GM23248 (cell line): ENCODE results near the gene BNIPL. TPM values are rescaled to one million over a fixed set of nuclear protein-coding genes. Genes with fewer than 3 reads are reported as not detected.
A peak's percentile ranks its signal among the peaks of the same experiment; 100 is the strongest.

ENCODE experiments used
- DNase-seq: peaks from one replicate; pipeline ENCODE4 v3.0.0-alpha.2; 2015
- H2AFZ ChIP-seq: fragments of 200-600 bp; sonication (generic); 2 replicates; pipeline ENCODE4 v1.6.1; 2016; ENCODE audit warnings: antibody characterized with exemption
- H3F3A ChIP-seq: fragments of 200-600 bp; sonication (generic); 2 replicates; pipeline ENCODE4 v1.6.1; 2016; ENCODE audit warnings: mild to moderate bottlenecking, antibody characterized with exemption, mixed run types; ENCODE audit not compliant: insufficient read depth
- H3K27ac ChIP-seq: fragments of 200-600 bp; sonication (generic); 2 replicates; pipeline ENCODE4 v1.5.1; 2016; ENCODE audit warnings: mild to moderate bottlenecking
- H3K27me3 ChIP-seq: fragments of 200-600 bp; sonication (generic); replicated peaks from 2 replicates; pipeline ENCODE4 v1.6.1; 2016; ENCODE audit warnings: mild to moderate bottlenecking; ENCODE audit not compliant: insufficient read depth
- H3K36me3 ChIP-seq: fragments of 200-600 bp; sonication (generic); 2 replicates; pipeline ENCODE4 v1.6.1; 2016; ENCODE audit warnings: low read depth, mild to moderate bottlenecking
- H3K4me1 ChIP-seq: fragments of 200-600 bp; sonication (generic); 2 replicates; pipeline ENCODE4 v1.6.1; 2016; ENCODE audit warnings: mild to moderate bottlenecking; ENCODE audit not compliant: insufficient read depth
- H3K4me2 ChIP-seq: fragments of 200-600 bp; sonication (generic); one replicate; pipeline ENCODE4 v1.6.1; 2016; ENCODE audit warnings: mild to moderate bottlenecking; ENCODE audit not compliant: unreplicated experiment
- H3K4me3 ChIP-seq: fragments of 200-600 bp; sonication (generic); 2 replicates; pipeline ENCODE4 v1.5.1; 2016; ENCODE audit warnings: mild to moderate bottlenecking
- H3K79me2 ChIP-seq: fragments of 200-600 bp; sonication (generic); 2 replicates; pipeline ENCODE4 v1.6.1; 2016; ENCODE audit warnings: mild to moderate bottlenecking; ENCODE audit not compliant: insufficient read depth
- H3K9ac ChIP-seq: fragments of 200-600 bp; sonication (generic); 2 replicates; pipeline ENCODE4 v1.6.1; 2016; ENCODE audit warnings: mild to moderate bottlenecking
- H3K9me2 ChIP-seq: fragments of 200-600 bp; sonication (generic); 2 replicates; pipeline ENCODE4 v1.6.1; 2016; ENCODE audit warnings: mixed run types, mild to moderate bottlenecking, moderate library complexity; ENCODE audit not compliant: insufficient read depth
- H3K9me3 ChIP-seq: fragments of 200-600 bp; sonication (generic); one replicate; pipeline ENCODE4 v1.6.1; 2017; ENCODE audit warnings: low read depth
- H4K20me1 ChIP-seq: fragments of 200-600 bp; sonication (generic); 2 replicates; pipeline ENCODE4 v1.6.0; 2016; ENCODE audit not compliant: insufficient read depth
- EZH2 ChIP-seq: fragments of 200-600 bp; sonication (generic); IDR thresholded peaks from 2 replicates; pipeline ENCODE4 v1.6.1; 2018; ENCODE audit warnings: antibody characterized with exemption, mild to moderate bottlenecking; ENCODE audit not compliant: insufficient read depth, poor library complexity, severe bottlenecking
- EZH2phosphoT487 ChIP-seq: fragments of 200-600 bp; sonication (generic); IDR thresholded peaks from 2 replicates; pipeline ENCODE4 v1.6.1; 2018; ENCODE audit warnings: antibody characterized with exemption, moderate library complexity, mild to moderate bottlenecking, low read depth; ENCODE audit not compliant: insufficient read depth
- WGBS, 2 experiments: methylation state at CpG; one replicate each; pipeline ENCODE4 v1.1.6; 2015 to 2017; ENCODE audit warnings: low lambda C conversion rate in 2 of 2, low coverage in 1 of 2; ENCODE audit errors: missing lambda C conversion rate in 2 of 2; 5-methylcytosine and 5-hydroxymethylcytosine counted together
- in situ Hi-C: fragments of 300-500 bp; cut with MboI; formaldehyde crosslinking; loops from 2 replicates; pipeline ENCODE4 v1.15.0; 2020
- polyA plus RNA-seq: library from polyadenylated mRNA; unstranded; fragments of >200 nt; fragmentation: Nextera tagmentation; extraction: Ambion mirVana; gene quantifications from 2 replicates; pipeline ENCODE4 v1.2.1, GENCODE V29; 2016
- total RNA-seq: library from RNA; depleted of rRNA; stranded (reverse); fragments of >200 nt; shearing (Covaris generic); gene quantifications from 2 replicates; pipeline ENCODE4 v1.2.3, GENCODE V29; 2014

BNIPL gene
- total and polyA plus RNA-seq, 2 experiments from 2014 or later, result 0.09 TPM; not detected in 1

DNA sequence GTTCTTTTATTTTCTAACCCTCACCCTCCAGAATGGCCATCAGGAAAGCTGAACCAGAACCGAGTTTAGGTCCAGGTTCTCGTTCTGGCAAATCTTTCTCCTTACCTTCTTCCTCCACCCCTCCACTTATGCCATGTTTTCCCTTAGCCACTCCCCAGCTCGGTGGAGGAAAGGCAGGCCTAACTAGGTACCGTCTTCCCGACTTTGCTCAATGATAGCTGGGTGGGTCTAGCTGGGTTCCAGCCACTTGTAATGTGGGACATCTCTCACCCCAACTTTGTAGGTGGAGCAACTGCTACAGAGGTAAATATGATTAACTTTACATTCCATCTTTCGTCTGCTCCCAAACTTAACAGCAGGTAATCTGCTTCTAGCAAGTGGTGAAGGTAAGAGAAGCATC is 646 bp downstream of the BNIPL start:
- no peaks in the 10 kb centered on the region for H3K9me2 ChIP-seq
- no peak overlapping the region for H2AFZ ChIP-seq
- H3K27ac ChIP-seq, result no peak overlapping the region
- H3K4me3 ChIP-seq, result no peak overlapping the region
- no peaks in the 10 kb centered on the region for H3K4me1 ChIP-seq
- no peaks in the 10 kb centered on the region for H3K9me3 ChIP-seq
- no peaks in the 10 kb centered on the region for H3K27me3 ChIP-seq
- H3F3A ChIP-seq, result no peaks in the 10 kb centered on the region
- H3K9ac ChIP-seq, result no peak overlapping the region
- in situ Hi-C loops, result no loop called here
- DNase-seq, result no peak
- TF ChIP-seq EZH2 (no peak), EZH2phosphoT487 (no peak)
- H3K36me3 ChIP-seq, result peaks cover 6% of the 10 kb centered on the region; the same call in 1 of the 2 replicates
- H3K79me2 ChIP-seq, result no peaks in the 10 kb centered on the region
- no peak overlapping the region for H3K4me2 ChIP-seq
- 84 to 92% methylated on average over 6 of the region's 6 CpGs for WGBS, 2 experiments
- no peaks in the 10 kb centered on the region for H4K20me1 ChIP-seq

GRCh38 chr1:151039521-151039920 is 3.1 kb downstream of the BNIPL start:
- TF ChIP-seq EZH2, result no peak
- TF ChIP-seq EZH2phosphoT487, result no peak
- Histone ChIP-seq H3K4me2 (no peak overlapping the region), H3K9ac (no peak overlapping the region), H3K9me2 (no peaks in the 10 kb centered on the region), H3K79me2 (no peaks in the 10 kb centered on the region), H3K4me3 (no peak overlapping the region), H3K27me3 (no peaks in the 10 kb centered on the region), H2AFZ (no peak overlapping the region), H3K27ac (no peak overlapping the region), H4K20me1 (no peaks in the 10 kb centered on the region), H3F3A (no peaks in the 10 kb centered on the region), H3K9me3 (no peaks in the 10 kb centered on the region), H3K36me3 (peaks cover 3% of the 10 kb centered on the region; the same call in 1 of the 2 replicates), H3K4me1 (no peaks in the 10 kb centered on the region)
- DNase-seq, result no peak
- in situ Hi-C loops, result no loop called here
- WGBS, 2 experiments, result 87 to 88% methylated on average over 3 of the region's 3 CpGs

GRCh38 chr1:151043163-151043562 is 6.8 kb downstream of the BNIPL start:
- Histone ChIP-seq H2AFZ (no peak overlapping the region), H3K79me2 (no peaks in the 10 kb centered on the region), H3K27ac (no peak overlapping the region), H3K27me3 (no peaks in the 10 kb centered on the region), H3K9me3 (no peaks in the 10 kb centered on the region), H3K4me3 (no peak overlapping the region), H3K9ac (no peak overlapping the region), H3K36me3 (no peaks in the 10 kb centered on the region), H4K20me1 (no peaks in the 10 kb centered on the region), H3F3A (peaks cover 8% of the 10 kb centered on the region; the same call in 1 of the 2 replicates), H3K4me1 (0 out of 2 replicates have a peak, but pooled peaks cover 3% of the 10 kb centered on the region), H3K9me2 (no peaks in the 10 kb centered on the region), H3K4me2 (no peak overlapping the region)
- no peak for DNase-seq
- TF ChIP-seq EZH2 (no peak), EZH2phosphoT487 (no peak)
- WGBS, 2 experiments, result 87 to 100% methylated on average over 1 of the region's 1 CpG
- in situ Hi-C loops, result no loop called here

DNA sequence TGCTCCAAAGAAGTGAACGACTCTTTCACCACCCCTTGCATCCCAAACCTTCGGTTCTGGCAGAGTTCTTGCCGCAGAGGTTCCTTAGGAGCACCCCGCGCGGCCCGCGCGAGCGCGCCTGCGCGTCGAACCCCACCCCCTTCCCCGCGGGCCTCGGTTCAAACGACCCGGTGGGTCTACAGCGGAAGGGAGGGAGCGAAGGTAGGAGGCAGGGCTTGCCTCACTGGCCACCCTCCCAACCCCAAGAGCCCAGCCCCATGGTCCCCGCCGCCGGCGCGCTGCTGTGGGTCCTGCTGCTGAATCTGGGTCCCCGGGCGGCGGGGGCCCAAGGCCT is 11.2 kb downstream of the BNIPL start, which contains the start of gene C1orf56:
Gene C1orf56, plus strand, starts transcription at position 161 of the 334 bp plus-strand sequence. Its CDS starts 97 bp downstream, at position 258.
- in situ Hi-C loops, result no loop called here
- H3K27me3 ChIP-seq, result no peaks in the 10 kb centered on the region
- peak within 1 kb of the TSS; percentile 89 for H2AFZ ChIP-seq
- peaks cover 46% of the 10 kb centered on the region for H3F3A ChIP-seq
- no peaks in the 10 kb centered on the region for H3K79me2 ChIP-seq
- no peaks in the 10 kb centered on the region for H4K20me1 ChIP-seq
- peak; percentile 82 for DNase-seq
- peak within 1 kb of the TSS; percentile 71 for H3K27ac ChIP-seq
- H3K4me3 ChIP-seq, result peak within 1 kb of the TSS; percentile 77
- H3K9me2 ChIP-seq, result no peaks in the 10 kb centered on the region
- WGBS, 2 experiments, result 1 to 2% methylated on average over 29 of the region's 29 CpGs
- H3K36me3 ChIP-seq, result peaks cover 19% of the 10 kb centered on the region
- H3K4me1 ChIP-seq, result 0 out of 2 replicates have a peak, but pooled peaks cover 13% of the 10 kb centered on the region
- no peaks in the 10 kb centered on the region for H3K9me3 ChIP-seq
- peak within 1 kb of the TSS; percentile 83 for H3K4me2 ChIP-seq
- no peak for TF ChIP-seq EZH2phosphoT487
- TF ChIP-seq EZH2, result no peak
- peak within 1 kb of the TSS; percentile 84 for H3K9ac ChIP-seq
